Kidney capillary endothelial cell (primary cell): Measurements from ENCODE around the gene RELL2.
"Not testable (repeated sequence)": the region's sequence is repeated elsewhere in the genome, so short reads cannot be mapped to it uniquely, and the experiment has no call there.

ENCODE experiments used
- DNase-seq: peaks from one replicate; pipeline ENCODE4 v3.0.0-alpha.2; 2018; ENCODE audit warnings: low spot score

RELL2 gene

GRCh38 chr5:141636413-141637122 lies at the start of gene RELL2, which contains the start of gene HDAC3:
TSS of gene RELL2 (plus strand) at chr5:141636997. CDS start at chr5:141638226, 1,229 bp downstream.
TSS of gene HDAC3 (minus strand) at chr5:141636849. CDS start at chr5:141636790, 59 bp downstream.
- DNase-seq: peak; percentile 91

DNA sequence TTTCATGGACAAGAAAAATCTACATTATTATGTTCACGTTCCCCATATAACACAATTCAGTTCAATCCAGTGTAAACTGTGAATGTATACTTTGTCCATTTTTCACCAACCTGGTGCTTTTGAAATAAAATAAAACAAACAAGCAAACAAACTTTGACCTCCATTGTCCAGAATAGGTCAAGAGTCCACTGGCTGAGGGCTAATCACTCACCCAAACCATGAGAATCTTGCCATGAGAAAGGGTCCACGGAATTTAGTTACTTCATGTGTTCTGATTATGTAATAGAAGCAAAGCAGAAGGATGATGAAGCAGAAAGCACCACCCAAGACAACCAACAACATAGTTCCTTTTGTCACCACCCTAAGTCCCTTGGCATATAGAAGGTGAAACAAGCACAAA lies 46.7 kb upstream of the RELL2 start:
- DNase-seq: no peak

DNA sequence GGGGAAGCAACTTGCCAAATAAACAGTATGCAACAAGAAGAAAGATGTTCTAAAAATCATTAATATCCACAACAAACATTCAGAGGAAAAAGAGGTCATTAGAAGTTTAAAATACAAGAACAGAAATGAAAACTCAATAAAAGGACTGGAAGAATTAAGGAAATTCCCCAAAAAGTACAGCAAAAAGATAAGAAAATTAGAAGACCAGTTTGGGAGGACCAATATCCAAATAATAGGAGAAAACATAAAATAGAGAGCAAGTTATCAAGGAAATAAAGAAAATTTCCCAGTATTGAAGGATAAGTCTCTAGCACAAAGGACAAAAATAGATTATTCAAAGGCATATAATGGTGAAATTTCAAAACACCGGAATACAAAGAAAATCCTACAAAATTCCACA lies 39.9 kb upstream of the RELL2 start:
- DNase-seq: no peak

DNA sequence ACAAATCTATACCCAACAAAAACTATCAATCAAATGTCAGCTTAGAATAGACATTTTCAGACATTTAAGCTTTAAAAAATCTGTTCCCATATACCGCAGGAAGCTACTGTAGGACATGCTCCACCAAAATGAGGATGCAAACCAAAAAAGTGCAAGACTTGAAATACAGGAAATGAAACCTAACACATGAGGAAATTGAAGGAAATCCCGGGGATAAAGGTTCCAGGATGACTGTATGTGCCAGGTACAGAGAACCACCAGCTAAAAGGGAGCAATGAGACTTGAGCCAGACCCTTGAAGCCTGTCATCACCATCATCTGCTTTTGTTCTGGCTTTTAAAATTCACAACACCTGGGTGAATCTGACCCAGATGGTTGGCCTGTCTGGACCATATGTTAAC lies 39.4 kb upstream of the RELL2 start:
- DNase-seq: no peak

- DNase-seq: no peak
These were observed 39.0 kb upstream of the RELL2 start for GRCh38 chr5:141597814-141598213.

GRCh38 chr5:141598391-141599345 lies 38.1 kb upstream of the RELL2 start:
- DNase-seq: no peak

- no peak for DNase-seq
These were observed 34.2 kb upstream of the RELL2 start for GRCh38 chr5:141602606-141603005.

GRCh38 chr5:141603923-141604717 lies 32.7 kb upstream of the RELL2 start:
- peak; percentile 83 for DNase-seq

- peak; percentile 76 for DNase-seq
These were observed 31.1 kb upstream of the RELL2 start for GRCh38 chr5:141605523-141606277.

DNA sequence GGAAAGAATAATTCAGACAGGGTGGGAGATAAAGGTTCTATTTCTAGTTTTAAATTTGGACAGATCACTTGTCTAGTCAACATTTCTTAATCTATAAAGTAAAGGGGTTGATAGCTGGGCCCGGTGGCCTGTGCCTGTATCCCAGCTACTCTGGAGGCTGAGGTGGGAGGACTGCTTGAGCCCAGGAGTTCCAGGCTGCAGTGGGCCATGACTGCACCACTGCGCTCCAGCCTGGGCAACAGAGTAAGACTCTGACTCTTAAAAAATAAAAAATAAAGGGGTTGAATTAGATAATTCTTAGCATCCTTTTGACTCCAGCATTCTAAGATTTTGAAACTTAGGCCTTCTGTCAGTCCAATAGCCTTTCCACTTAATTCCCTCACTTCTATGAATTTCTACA lies 28.8 kb upstream of the RELL2 start:
- no peak for DNase-seq

DNA sequence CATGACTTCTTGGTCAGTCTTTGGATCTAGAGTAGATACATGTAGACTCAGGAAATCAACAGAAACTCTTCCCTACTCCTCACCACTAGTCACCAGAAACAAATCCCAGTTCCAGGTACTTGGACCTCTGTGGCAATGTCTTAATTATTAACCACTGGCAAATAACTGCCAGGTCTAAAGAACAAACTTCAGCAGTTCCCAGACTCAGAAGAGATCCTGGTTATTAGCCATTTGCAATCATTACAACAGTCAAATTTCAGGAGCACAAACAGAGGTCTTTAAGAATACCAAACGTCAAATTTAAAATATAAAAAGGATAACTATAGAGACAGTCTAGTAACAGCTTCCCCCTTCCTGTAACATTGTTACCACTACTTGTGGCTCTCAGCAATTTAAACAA lies 28.2 kb upstream of the RELL2 start:
- DNase-seq: no peak

DNA sequence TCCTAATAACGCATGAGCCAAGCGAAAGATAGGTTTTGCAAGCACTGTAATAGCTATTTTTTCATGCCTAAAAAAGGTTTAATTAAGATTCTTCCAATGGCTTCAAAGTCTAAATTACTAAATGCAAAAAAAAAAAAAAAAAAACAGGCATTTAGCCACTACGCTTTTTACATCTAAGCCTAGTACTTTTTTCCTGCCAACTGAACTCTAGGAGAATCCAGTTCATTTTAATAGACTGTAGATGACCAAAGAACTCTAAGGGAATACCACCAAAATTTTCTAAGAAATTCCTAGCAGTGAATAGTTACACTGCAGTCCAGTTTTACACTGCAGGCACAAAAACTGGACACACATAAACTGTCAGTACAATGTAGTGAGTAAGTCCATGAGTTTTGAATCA lies 27.8 kb upstream of the RELL2 start:
- DNase-seq: no peak

GRCh38 chr5:141609921-141610320 lies 26.9 kb upstream of the RELL2 start:
- not testable (repeated sequence) for DNase-seq

DNA sequence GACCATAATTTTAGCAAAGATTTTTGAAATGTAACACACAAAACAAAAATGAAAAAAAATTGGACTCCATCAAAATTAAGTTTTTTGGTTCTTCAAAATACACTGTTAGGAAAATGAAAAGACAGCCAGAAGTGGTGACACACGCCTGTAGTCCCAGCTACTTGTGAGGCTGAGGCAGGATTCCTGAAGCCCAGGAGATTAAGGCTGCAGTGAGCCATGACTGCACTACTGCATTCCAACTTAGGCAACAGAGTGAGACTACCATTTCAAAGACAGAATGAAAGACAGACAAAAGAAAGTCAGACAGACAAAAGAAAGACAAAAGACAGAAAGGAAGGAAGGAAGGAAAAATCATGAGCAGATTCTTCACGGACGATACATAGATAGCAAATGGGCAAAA lies 25.5 kb upstream of the RELL2 start:
- no peak for DNase-seq

GRCh38 chr5:141613344-141613743 lies 23.5 kb upstream of the RELL2 start:
- no peak for DNase-seq

DNA sequence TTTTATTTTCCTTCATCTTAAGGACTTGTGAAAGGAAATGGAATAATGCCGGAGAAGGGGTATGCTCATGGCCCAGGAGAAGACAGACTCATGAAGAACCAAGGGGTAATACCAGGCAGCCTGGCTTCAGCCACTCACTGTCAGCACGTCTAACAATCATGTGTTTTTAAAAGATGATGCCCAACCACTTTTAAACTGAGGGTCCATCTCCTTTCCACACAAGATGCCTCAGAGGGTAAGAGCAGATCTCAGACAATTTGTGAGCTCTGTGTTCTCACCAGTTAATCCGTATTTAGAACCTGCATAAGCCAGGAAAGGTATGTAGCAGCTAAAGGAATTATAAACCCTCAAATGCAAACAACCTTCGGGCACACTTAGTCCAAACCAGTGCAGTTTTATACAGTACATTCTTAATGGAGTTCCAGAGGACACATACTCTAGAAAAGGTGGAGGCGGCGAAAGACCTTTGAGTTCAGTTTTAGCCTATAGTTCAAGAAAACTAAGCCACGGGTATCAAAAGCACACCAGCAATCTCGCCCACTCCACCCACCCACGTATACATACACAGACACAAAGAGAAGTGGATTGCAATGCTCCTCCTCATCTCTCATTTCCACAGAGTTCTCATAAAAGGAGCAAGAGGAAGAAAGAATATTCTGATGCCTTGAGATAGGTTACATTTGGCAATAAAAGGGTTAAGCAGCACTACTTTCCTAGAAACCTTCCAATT lies 20.6 kb upstream of the RELL2 start:
- no peak for DNase-seq

DNA sequence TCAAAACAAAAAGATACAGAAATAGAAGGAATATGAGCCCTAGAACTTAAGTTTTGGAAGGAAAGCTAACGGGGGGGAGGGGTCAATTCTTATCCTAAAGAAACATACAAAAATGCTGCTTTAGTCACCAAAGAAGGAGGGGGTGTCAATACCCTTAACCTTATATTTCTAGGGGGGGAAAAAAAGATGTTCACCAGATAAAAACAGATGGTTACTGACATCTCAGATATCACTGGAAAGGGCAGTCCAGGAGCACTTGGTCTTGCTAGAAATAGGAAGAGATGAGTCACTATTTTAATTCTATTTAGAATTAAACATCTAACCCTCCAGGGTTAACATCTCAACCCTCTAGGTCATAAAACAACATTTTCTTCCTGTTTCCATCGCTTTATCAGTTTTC lies 19.7 kb upstream of the RELL2 start:
- peak; percentile 17 for DNase-seq

GRCh38 chr5:141617682-141618029 lies 19.1 kb upstream of the RELL2 start:
- peak; percentile 17 for DNase-seq

DNA sequence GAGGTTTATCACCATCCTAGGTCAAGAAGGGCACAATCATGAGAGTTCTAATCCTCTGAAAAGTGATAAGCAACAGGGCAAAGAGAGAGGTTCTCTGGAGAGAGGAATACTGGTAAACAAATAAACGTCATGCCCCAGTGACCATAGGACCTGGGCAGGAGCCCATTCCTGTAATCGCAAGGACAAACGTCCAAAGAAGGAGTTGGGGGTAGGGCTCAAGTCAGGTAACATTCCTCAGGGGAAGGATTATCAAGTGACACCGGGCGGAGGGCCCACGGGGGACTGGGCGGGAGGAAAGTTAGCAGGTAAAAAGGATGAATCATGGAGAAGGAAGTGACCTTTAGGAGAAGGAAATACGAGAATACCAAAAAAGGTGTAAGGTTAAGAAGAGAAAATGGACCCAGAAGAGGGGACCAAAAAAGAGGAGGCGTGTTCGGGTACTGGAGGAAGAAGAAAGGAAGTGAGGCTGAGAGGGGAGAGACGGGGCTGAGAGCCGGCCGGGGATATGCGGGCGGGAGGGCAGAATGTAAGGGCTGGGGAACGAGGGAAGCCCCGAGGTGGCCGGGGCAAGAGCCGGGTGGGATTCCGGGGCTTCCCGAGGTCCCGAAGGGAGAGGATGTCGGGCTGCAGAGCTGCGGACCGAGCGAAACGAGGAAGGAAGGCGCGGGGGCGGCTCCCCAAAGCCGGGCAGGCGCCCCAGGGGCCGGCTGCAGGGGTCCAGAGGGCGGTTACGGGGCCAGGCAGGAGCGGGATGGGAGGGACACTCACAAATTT lies 18.6 kb upstream of the RELL2 start:
- DNase-seq: peak; percentile 39
